NCI-H2227 (cell line): Measurements from ENCODE around the gene LAYN.
A peak's percentile ranks its signal among the peaks of the same experiment; 100 is the strongest.

ENCODE experiments used
- DNase-seq: peaks from one replicate; lab custom pipeline; 2025; ENCODE audit not compliant: unreplicated experiment; lab: John Stamatoyannopoulos, UW

The LAYN gene

DNA sequence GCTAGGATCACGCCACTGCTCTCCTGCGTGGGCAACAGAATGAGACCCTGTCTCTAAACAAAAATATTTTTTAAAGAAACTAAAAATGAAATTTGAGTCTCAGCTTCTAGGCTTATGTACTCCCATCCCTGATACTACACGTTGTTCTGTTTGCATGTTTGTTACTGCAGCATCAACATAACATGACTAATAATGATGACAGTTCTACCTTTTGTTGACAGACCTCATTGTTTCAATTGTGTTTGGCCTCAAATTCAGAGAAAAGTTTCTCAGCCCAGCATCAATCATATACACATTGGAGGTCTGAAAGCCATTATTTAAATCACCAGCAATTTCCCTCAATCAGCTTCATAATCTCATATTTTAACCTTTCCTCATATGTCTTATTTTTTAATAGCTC is 20.8 kb downstream of the LAYN start:
- no peak for DNase-seq

DNA sequence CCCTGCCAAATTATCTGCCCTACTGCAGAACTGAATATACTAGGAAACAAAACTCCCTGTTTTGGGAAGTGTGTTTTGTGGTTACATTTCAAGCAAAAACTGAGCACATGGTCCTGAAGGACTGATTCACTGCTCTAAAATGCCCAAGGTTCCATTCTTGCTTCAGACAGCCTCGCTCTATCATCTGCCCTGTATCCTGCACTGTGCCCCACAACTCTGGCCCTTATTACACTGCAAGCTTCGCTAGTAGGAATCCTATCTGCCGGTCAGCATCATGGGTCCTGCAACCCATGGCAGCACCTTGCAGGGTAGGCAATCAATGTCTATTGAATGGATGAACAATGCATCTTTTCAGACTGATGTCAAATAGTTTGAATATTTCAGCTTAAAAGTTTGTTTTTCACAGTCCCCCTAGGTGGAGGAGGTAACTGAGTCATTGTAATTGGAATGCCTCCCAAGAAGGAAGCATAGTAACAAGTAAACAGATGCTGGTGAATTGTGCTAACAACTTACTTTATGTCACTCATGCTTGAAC is 21.3 kb downstream of the LAYN start:
- DNase-seq, result no peak

DNA sequence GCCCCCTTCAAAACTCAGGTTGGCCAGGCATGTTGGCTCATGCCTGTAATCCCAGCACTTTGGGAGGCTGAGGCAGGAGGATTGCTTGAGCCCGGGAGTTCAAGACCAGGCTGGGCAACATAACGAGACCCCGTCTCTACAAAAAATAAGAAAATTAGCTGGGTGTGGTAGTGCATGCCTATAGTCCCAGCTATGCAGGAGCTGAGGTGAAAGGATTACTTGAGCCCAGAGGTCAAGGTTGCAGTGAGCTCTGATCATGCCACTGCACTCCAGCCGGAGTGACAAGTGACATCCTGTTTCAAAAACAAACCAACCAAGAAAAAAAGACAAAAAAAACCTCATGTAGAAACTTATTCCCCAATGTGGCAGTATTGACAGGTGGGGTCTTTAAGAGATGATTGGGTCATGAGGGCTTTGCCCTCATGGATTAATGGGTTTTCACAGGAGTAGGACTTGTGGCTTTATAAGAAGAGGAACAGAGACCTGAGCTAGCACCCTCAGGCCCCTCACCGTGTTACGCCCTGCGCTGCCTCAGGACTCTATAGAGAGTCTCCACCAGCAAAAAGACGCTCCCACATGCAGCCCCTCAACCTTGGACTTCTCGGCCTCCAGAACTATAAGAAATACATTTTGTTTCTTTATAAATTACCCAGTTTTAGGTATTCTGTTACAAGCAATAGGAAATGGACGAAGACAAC is 22.3 kb downstream of the LAYN start:
- no peak for DNase-seq

DNA sequence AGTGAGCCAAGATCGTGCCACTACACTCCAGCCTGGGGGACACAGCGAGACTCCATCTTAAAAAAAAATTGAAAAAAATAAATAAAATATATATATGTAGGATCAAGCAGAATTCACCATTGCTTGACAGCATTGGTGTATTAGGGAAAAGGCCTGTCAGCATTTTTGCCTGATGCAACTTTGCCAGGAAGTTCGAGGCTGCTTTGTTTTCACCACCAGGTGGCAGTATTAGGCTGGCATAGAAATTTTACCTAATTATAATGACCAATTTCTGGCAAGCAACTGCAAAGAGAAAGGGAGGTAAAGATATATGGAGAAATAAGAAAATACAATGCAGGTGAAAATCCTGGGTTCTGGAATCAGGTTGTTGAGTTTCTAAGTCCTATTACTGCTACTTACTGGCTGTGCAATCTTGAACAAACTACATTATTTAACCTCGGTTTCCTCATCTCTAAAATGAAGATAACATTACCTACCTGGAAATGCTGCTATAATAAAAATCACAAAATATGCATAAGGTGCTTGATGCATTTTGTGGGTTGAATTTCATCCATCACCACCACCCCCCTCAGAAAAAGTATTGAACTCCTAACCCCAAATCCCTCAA is 24.7 kb downstream of the LAYN start:
- DNase-seq, result peak; percentile 70

DNA sequence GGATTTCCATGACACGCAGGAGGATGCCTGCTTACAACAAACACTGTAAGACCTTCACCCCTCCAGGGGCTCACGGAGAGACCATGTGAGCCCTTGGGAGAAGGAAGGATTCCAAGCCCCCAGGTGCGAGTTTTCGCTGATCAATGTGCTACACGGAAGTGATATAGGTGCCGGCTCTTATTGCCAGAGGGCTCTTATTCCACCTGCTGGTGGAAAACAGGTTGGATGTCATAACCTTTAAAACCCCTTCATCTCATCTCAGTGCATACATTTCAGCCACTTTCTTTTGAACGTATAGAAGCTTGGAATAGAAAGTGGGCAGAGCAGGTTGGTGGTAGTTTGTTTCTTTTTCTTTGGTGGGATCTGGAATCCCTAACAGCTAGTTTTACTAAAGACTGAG is 25.8 kb downstream of the LAYN start:
- DNase-seq, result no peak

DNA sequence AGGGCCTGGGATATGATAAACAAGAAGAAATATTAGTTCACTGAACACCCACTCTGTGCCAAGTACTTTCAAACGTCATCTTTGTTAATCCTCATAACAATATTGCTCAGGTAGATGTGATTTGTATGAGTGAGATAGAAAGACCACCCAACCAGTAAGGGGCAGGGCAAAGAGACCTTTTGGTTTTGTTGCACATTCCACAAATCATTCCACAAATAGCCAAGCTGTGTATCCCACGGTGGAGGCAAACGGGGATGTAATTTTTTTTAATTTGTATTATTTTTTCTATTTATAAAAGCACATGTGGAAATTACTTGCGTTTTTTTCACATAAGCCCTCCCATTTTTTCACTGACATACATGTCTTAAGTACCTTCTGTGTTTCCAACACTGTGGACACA is 29.0 kb downstream of the LAYN start:
- no peak for DNase-seq

DNA sequence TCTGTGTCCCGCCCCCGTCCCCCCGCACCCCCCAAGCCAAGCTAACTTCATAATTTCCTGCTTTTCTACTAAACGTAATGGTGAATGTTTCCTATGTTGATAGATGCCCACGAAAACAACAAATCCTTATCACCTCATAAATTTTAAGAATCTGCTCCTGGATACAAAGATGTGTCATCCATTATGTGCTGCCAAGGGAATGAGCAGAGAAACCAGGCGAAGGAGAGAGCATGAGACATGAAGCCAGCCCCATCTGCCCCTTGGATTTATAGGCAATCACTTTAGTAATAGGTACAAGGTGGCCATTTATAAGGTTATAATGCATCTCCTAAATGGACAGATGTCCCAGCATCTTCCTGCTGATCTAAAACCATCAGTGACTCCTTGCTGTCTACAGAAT is 30.3 kb downstream of the LAYN start:
- no peak for DNase-seq

DNA sequence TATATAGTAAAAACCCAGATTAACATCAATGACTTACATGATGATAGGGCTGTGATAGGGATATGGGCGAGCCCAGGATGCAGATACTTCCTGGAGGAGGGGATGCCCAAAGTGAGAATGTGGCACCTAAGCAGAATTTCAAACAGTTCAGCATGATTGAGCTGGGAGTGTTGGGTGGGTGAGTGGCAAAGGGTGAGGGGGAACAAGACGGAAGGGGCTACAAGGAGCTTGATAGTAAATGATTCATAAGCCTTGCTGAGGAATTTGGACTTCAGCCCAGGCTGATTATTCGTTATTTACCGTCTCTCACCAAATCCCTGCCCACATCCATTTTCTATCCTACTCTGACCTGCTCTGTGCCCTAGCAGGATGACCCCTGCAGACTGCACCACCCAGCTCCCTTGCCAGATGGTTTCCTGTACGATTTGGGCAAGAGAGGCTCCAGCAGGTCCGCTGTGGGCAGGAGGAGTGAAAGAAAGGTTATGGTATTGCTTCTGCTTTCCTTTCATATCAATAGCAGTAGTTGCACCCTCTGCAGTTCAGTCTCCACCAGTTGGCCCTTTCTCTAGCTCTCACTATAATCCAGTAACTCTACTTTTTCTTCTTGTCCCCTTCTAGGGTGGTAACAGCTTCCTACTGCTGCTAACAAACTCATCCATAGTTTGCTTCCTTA is 31.4 kb downstream of the LAYN start:
- DNase-seq, result no peak

DNA sequence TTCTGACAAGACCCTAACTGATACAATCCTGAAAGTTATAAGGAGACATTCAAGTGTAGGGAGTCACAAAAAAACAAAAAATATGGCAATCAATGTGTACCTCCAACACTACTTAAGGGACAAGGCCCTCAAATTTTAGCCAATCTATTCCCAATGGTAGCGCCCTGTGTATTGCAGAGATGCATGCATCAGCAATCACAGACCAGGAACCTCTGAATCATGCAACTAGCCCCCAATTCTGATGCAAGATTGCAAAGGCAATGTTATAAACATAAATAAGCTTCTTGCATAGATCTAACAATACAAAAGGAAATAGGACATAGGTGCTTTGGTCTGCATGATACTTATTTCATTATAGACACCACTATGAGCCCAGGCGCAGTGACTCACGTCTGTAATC is 32.1 kb downstream of the LAYN start:
- no peak for DNase-seq

DNA sequence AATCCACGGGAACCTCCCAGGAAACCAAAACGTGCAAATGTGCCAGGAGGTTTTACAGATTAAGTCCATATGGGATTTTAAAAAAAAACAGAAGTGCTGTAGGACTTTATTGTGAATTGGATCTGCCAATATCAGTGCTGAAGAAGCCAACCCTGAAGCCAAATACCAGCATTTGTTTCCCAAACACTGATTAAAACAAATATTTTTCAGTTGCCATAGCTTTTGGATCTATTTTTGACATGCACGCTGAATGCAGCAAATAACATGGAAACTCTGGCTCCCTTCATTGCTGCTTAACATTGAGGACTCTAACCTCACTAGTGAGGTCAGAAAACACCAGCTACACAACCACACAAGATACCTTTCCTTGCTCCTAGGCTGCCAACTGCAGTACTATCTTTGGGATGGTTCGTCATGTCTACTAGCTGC is 33.3 kb downstream of the LAYN start:
- DNase-seq, result no peak

DNA sequence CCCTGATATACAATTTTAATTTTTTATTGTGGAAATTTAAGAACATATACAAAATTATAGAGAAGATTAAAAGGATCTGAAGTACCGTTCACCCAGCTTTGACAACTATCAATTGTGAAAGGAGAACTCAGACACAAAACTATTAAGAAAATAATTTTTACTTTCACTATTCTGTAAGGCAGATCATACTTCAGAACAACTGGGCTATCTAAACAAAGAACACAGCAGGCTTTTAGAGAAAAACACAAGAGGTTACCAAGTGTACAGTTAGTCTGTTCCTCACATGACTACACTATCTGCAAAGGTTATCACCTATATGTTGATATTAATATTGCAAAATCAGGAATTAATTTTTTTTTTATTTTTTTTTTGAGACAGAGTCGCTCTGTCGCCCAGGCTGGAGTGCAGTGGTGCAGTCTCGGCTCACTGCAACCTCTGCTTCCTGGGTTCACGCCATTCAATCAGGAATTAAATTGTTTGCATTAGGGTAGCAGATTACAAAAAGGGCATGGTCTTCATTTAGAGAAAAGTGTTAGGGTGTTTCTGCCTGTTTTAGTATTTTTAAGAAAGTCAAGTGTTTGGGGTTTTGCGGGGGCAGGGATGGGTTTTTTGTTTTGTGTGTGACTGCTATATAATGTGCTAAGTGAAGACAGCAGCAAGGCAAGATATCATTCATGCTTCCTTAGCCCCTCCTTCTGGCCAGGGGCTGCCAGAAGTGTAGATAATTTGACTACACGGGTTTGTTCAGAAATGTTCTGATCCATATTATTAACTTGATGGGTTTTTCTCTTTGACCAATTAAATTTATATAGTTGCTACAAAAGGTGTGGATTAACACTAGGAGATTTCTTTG is 34.1 kb downstream of the LAYN start:
- peak; percentile 5 for DNase-seq

DNA sequence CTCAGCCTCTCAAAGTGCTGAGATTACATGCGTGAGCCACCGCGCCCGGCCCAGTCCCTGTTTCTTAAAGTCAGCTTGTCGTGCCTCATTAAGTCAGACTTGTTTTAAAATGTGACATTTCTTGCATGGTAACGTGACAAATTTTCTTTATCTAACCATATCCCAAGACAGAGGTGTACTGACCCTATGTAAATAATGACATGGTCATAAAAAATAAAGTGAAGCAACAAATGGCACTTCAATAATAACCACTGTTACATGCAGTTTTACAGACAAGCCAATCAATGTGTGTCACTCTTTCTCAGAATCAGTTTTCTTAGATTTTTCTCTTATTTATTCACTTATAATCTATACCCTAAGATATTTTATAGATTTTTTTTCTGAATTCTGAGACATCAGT is 35.2 kb downstream of the LAYN start:
- no peak for DNase-seq

DNA sequence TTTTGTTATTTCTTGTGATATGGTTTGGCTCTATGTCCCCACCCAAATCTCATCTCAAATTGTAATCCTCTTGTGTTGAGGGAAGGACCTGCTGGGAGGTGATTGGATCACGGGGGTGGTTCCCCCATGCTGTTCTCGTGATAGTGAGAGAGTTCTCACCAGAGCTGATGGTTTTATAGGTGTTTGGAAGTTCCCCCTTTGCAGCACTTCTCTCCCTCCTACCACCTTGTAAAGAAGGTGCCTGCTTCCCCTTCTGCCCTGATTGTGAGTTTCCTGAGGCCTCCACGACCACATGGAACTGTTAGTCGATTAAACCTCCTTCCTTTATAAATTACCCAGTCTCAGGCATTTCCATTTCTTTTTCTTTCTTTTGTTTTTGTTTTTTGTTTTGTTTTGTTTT is 37.3 kb downstream of the LAYN start:
- no peak for DNase-seq

DNA sequence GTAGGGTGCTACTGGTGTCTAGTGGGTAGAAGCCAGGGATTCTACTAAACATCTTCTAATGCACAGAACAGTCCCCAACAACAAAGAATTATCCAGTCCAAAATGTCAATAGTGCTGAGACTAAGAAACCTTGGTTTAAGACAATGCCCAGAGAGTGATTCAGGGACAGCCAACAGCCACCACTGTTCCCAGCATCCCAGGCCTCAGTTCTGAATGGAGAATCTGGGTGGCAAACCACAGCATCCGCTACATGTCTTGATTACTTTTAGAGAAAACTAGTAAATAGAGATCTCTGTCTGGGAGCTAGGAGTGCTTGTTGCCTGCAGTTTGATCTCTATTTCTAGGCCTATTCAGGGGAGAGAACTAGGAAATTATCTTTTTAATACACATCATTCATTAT is 40.8 kb downstream of the LAYN start:
- no peak for DNase-seq

DNA sequence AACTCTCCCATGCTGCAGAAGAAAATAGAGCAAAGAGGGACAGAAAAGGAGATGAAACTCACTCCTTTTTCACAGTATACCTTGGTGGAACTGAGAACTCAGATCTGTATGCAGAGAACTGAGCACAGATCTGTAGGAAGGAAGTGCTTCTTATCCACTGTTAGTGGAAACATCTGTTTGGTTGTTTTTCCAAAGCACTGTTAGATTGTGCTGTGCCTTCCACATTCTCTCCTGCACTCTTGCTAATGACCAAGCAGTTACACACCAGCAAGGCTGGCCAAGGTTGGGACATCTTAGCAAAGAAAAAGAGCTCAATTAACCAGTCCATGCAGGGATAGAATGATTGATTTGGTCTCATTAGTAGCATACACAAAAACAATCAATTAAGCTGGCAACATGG is 41.6 kb downstream of the LAYN start:
- DNase-seq, result no peak

DNA sequence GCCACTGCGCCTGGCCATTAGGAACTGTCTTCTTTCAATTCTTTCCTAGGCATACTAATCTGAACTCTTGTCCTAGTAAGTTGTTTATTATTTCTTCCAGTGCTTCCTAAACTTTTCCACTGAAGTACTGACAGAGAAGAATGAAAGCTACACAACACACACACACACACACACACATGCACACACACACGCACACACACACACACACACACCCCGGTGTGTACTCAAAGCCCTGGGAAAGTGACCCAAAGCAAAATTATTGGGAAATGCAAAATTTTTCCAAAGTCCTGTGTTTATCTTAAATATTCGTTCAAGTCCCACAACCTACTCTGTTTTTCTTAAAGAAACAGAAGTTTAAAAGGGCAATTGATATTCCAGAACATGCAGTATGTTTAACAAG is 42.4 kb downstream of the LAYN start:
- DNase-seq, result no peak

DNA sequence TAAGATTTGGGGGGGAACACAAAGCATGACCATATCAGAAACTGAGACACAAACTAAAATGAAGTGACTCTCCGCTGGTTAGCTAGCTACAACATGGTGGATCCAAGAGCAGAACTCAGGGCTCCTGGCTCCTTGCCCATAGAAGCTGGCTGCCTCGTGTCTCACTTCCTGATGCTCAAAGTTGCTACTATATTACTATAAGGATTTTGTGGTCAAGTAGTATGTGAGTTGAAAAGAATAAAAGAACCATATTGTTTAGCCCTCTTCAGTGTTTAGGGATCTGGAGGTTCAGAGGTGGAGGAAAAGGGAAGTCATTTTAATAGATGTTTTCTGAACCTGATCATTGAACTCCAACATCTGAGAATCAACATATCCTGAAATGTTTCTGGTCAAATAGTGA is 44.9 kb downstream of the LAYN start:
- no peak for DNase-seq

DNA sequence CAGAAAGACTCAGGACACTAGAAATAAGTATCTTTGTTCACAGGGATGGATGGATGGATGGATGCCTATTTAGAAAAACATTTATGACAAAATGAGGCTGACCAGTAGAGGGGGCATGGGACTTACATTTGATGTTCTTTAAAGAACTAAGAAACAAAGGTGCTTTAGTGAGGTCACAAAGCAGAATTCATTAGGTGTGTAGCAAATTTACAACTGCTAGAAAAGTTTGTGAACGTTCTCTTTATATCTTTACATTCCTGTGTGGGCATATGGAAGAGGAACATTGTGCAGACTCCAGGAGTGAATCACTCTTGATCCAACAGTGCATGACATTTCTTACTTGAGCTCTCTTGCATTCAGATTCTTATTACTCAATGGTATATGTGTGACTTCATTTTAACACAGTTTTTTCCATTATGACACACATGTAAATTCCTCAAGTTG is 45.9 kb downstream of the LAYN start:
- DNase-seq, result peak; percentile 43

DNA sequence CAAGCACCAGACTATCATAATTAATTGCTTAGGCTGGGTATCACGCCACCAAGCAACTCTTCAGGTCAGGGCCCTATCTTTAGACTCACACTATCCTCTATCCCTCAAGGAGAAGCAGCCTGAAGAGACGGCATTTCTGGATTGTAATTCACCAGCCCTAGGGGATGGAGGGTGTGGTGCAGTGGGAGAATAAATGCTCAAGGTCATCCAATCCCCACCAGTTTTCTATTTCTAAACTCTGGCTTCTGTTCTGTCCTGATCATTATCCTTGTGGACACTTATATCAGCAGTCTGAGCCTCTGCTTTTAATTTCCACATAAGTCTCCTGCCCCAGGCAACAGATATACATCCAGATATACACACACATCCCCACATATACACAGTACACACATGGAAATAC is 48.6 kb downstream of the LAYN start:
- no peak for DNase-seq

DNA sequence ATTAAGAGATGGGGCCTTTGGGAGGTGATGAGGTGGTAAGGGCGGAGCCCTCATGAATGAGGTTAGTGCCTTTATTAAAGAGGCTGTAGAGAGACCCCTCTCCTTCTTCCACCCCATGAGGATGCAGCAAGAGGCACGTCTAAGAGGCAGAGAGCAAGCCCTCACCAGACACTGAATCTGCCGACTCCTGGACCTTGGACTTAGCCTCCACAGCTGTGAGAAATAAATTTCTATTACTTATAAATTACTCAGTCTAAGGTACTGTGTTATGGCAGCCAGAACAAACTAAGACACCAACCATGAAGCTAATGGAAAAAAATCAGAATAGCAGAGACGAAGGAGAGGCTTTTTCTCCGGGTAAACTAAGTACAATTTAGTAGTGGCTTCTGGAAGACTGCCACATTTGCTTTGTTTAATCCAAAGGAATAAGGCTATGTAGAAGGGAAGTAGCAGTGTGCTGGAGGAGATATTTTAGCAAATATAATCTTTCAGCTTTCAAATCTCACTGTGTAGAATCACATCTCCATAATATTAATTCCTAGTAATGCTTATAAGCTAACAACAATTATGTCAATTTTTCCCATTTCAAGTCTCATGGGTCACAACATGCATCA is 49.5 kb downstream of the LAYN start:
- DNase-seq, result no peak
